ENCODE data around the gene TMEM186. TPM values are rescaled to one million over a fixed set of nuclear protein-coding genes. Genes with fewer than 3 reads are reported as not detected.
A peak's percentile ranks its signal among the peaks of the same experiment; 100 is the strongest.
"Not testable (repeated sequence)": the region's sequence is repeated elsewhere in the genome, so short reads cannot be mapped to it uniquely, and the experiment has no call there.

TMEM186 gene
- total RNA-seq (1 to 10 TPM; 2.4 to 3.5 TPM), total RNA-seq (3.1 to 7.8 reads per million in 2 donors)

DNA sequence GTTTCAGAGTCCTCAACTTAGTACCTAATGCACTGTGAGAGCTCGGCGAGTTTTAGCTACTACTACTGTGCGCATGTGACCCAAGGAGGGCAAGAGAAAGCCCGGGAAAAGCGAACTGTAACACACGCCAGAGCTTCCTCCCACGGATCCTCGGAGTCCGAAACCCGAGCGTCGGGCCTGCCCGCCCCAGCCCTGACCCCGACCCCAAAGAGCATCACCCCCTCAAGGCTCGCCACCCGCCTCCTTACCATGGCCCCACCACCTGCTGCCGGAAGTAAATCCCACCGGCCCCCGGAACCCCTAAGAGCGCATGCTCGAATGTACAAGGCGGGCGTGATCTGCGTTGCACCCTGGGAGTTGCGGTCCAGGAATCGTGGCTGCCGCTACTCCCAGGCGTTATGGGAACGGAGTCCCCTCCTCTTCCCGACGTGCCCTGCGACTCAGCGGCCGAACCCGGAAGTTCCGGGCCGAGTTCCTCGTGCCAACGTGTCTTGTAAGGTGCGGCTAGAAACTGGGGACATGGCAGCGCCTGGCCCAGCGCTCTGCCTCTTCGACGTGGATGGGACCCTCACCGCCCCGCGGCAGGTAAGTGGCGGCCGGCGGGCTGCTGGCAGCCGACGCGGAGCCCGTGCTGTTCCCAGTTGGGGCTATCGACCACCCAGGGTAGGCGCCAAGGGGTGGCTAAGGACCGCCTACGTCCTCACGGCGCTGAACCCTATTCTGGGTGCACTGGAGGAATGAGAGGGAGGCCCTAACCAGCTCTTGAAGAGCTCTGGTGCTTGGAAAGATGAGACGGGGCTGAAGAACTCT lies at the start of gene TMEM186, which contains the start of gene PMM2:
TSS of gene TMEM186 (minus strand) at position 276 of the 810 bp plus-strand sequence. CDS start at position 251, 25 bp downstream.
TSS of gene PMM2 (plus strand) at position 476 of the 810 bp plus-strand sequence. CDS start at position 520, 44 bp downstream.
- H3K9me3 ChIP-seq (ENCODE audit: control insufficient read depth, low read length, poor library complexity, severe bottlenecking): no peaks in the 10 kb centered on the region
- Mint-ChIP-seq H3K4me3 (peak within 1 kb of the TSS; percentile 92), H3K27ac (peak within 1 kb of the TSS; percentile 94), H3K36me3 (ENCODE audit: low read depth) (no peaks in the 10 kb centered on the region), H3K4me1 (peaks cover 24% of the 10 kb centered on the region), H3K27me3 (no peaks in the 10 kb centered on the region)
- ATAC-seq: peak; percentile 97
- DNase-seq: peak; percentile 88 to 93 (median 89)

- DNase-seq (no peak), ATAC-seq (no peak)
- H3K9me3 ChIP-seq (ENCODE audit: control insufficient read depth, low read length, poor library complexity, severe bottlenecking): no peaks in the 10 kb centered on the region
- H3K27ac Mint-ChIP-seq: no peak overlapping the region
- peaks cover 44% of the 10 kb centered on the region for H3K4me1 Mint-ChIP-seq
- H3K36me3 Mint-ChIP-seq (ENCODE audit: low read depth): peaks cover 4% of the 10 kb centered on the region
- no peaks in the 10 kb centered on the region for H3K27me3 Mint-ChIP-seq
- no peak overlapping the region for H3K4me3 Mint-ChIP-seq
Measured at GRCh38 chr16:8847145-8847544, 49.7 kb upstream of the TMEM186 start.

DNA sequence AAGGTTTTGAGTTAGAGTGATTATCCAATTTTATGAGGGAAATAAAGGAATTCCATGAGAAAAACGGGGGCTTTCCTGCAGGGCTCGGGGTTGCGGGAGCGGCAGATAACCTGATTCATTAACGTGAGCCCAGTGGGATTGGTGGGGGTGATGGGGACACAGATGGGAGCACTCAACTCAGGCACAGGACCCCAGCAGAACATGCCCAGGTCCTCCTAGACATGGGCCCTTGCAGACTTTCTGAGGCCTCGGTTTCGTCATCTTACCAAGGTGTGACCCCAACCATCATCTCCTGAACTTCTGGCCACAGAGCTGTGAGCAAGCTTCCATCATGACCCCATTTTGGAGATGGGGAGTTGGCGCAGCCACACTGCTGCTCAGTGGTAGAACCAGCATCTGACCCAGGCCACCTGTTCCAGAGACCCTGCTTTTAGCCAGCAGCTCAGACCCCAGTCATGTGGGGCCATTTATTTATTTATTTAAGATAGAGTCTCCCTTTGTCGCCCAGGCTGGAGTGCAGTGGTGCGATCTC lies 49.0 kb upstream of the TMEM186 start:
- ATAC-seq (no peak), DNase-seq (no peak)
- peaks cover 45% of the 10 kb centered on the region for H3K4me1 Mint-ChIP-seq
- no peaks in the 10 kb centered on the region for H3K9me3 ChIP-seq (ENCODE audit: control insufficient read depth, low read length, poor library complexity, severe bottlenecking)
- no peak overlapping the region for H3K4me3 Mint-ChIP-seq
- no peak overlapping the region for H3K27ac Mint-ChIP-seq
- no peaks in the 10 kb centered on the region for H3K27me3 Mint-ChIP-seq
- peaks cover 6% of the 10 kb centered on the region for H3K36me3 Mint-ChIP-seq (ENCODE audit: low read depth)

DNA sequence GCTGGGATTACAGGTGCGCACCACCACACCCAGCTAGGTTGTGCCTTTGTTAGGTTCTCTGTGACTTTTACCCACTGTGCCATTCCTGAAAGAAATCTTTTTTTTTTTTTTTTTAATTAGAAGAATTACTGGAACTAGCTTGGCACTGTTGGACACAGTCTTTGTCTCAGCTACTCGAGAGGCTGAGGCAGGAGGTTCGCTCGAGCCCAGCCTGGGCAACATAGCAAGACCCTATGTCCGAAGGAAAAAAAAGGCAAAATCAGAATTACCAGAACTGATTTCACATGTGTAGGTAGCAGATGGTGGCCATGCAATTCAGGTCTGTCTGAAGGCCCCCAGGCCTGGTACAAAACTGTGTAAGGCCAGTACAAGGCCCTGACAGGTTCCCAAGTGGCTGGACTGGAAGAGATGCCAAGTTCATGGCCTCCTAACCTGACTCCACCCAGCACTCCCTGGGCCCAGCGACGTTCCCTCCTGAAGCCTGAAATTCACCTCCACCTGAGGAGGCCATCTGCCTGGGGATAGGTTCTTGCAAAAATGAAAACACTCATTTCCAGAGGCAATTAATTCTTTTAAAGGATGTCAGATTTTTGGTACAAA lies 48.4 kb upstream of the TMEM186 start:
- Mint-ChIP-seq H3K4me1 (peaks cover 41% of the 10 kb centered on the region), H3K27ac (peak overlapping the region; percentile 14), H3K27me3 (no peaks in the 10 kb centered on the region), H3K36me3 (ENCODE audit: low read depth) (peaks cover 6% of the 10 kb centered on the region), H3K4me3 (no peak overlapping the region)
- no peaks in the 10 kb centered on the region for H3K9me3 ChIP-seq (ENCODE audit: control insufficient read depth, low read length, poor library complexity, severe bottlenecking)
- DNase-seq (no peak), ATAC-seq (no peak)

- Mint-ChIP-seq H3K27ac (peak overlapping the region; percentile 84), H3K4me3 (peak overlapping the region; percentile 55), H3K4me1 (peaks cover 28% of the 10 kb centered on the region)
- H3K9me3 ChIP-seq (ENCODE audit: control insufficient read depth, low read length, poor library complexity, severe bottlenecking); H3K27me3 Mint-ChIP-seq; H3K36me3 Mint-ChIP-seq (ENCODE audit: low read depth); DNase-seq; ATAC-seq: not testable (repeated sequence)
Measured at GRCh38 chr16:8843296-8843695, 45.9 kb upstream of the TMEM186 start.

DNA sequence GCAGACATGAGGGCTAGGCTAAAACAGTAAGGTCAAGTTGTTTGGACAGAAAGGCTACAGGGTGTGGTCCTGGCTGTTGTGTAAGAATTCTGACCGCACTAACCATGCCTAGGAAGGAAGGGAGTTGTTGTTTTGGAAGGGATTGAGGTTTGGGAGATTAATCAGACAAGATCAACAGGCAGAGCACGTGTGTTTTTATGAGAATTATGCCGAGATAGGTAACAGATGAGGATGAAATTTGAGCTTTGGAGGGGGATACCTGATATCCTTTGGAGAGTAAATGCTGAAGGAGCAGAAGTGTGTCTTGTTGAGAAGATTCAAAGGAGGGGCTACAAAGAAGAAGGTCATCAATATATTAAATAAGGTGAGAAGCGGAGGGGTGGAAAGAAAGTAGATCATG lies 44.6 kb upstream of the TMEM186 start:
- not testable (repeated sequence) for H3K9me3 ChIP-seq (ENCODE audit: control insufficient read depth, low read length, poor library complexity, severe bottlenecking); H3K36me3 Mint-ChIP-seq (ENCODE audit: low read depth); ATAC-seq; DNase-seq; H3K27me3 Mint-ChIP-seq
- Mint-ChIP-seq H3K27ac (peak overlapping the region; percentile 84), H3K4me3 (peak overlapping the region; percentile 66), H3K4me1 (peaks cover 28% of the 10 kb centered on the region)

DNA sequence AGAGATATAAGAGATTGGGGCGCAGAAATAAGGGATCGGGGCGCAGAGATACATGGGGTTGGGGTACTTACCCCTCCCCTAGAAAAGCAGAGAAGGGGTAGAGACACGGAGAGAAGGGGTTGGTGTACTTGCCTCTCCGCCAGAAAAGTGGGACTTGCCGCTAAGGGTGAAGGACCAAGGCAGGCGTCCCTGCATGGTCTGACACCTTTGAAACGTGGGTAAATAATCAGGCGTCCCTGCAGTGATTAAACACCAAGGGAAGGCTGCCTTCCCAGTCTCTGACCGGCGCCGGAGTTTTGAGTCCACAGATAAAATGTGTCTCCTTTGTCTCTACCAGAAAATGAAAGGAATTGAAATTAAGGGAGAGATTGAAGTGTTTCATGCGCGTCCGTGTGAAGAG lies 40.2 kb upstream of the TMEM186 start:
- H3K4me3 Mint-ChIP-seq; H3K27me3 Mint-ChIP-seq; DNase-seq; H3K27ac Mint-ChIP-seq; ATAC-seq; H3K36me3 Mint-ChIP-seq (ENCODE audit: low read depth); H3K9me3 ChIP-seq (ENCODE audit: control insufficient read depth, low read length, poor library complexity, severe bottlenecking): not testable (repeated sequence)
- H3K4me1 Mint-ChIP-seq: peaks cover 21% of the 10 kb centered on the region

DNA sequence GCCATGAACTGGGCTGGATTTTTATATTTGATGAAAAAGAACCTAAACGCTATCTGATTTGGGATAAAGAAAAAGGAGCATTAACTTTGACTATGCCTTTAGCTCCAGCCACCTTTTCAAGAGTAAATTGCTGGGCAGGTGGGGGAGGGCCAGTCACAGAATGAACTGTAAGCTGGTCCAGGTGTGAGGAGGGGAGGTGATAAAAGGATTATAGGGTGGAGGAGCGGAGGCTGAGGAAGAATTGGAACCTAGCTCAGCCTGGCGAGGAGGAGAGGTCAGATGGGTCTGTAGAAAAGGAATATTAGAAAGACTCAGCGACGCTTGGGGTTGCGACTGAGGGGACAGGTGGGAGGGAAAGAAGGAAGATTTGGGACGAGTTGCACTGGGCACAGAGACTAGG lies 39.4 kb upstream of the TMEM186 start:
- H3K27me3 Mint-ChIP-seq; DNase-seq; H3K27ac Mint-ChIP-seq; ATAC-seq; H3K4me3 Mint-ChIP-seq; H3K36me3 Mint-ChIP-seq (ENCODE audit: low read depth); H3K9me3 ChIP-seq (ENCODE audit: control insufficient read depth, low read length, poor library complexity, severe bottlenecking): not testable (repeated sequence)
- H3K4me1 Mint-ChIP-seq: peaks cover 15% of the 10 kb centered on the region

GRCh38 chr16:8832717-8833105 lies 35.3 kb upstream of the TMEM186 start:
- H3K27me3 Mint-ChIP-seq: no peaks in the 10 kb centered on the region
- H3K27ac Mint-ChIP-seq: peak overlapping the region; percentile 61
- H3K4me3 Mint-ChIP-seq: no peak overlapping the region
- H3K4me1 Mint-ChIP-seq: peaks cover 15% of the 10 kb centered on the region
- DNase-seq: no peak
- H3K9me3 ChIP-seq (ENCODE audit: control insufficient read depth, low read length, poor library complexity, severe bottlenecking): no peaks in the 10 kb centered on the region
- peaks cover 5% of the 10 kb centered on the region for H3K36me3 Mint-ChIP-seq (ENCODE audit: low read depth)
- ATAC-seq: no peak

GRCh38 chr16:8831871-8832716 lies 34.7 kb upstream of the TMEM186 start:
- H3K36me3 Mint-ChIP-seq (ENCODE audit: low read depth): peaks cover 5% of the 10 kb centered on the region
- H3K4me3 Mint-ChIP-seq: no peak overlapping the region
- no peaks in the 10 kb centered on the region for H3K9me3 ChIP-seq (ENCODE audit: control insufficient read depth, low read length, poor library complexity, severe bottlenecking)
- H3K27ac Mint-ChIP-seq: peak overlapping the region; percentile 61
- no peaks in the 10 kb centered on the region for H3K27me3 Mint-ChIP-seq
- peaks cover 15% of the 10 kb centered on the region for H3K4me1 Mint-ChIP-seq
- ATAC-seq (no peak), DNase-seq (no peak)

DNA sequence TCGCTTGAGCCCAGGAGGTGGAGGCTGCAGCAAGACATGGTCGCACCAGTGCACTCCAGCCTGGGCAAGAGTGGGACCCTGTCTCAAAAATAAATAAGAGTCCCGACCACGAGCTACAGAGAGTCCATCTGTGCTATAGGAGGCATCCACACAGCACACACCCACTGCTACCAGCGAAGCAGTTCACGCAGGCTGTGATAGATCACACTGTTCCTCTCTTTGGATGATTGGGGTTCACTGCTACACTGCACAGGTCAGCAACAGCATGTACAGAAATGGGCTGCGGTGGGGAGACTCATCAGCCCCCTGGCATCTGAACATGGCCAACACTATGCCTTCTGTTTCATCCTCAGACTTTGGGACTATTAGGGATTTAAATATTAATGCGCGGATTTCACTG lies 34.0 kb upstream of the TMEM186 start:
- no peaks in the 10 kb centered on the region for H3K9me3 ChIP-seq (ENCODE audit: control insufficient read depth, low read length, poor library complexity, severe bottlenecking)

GRCh38 chr16:8828541-8829165 lies 31.2 kb upstream of the TMEM186 start:
- Mint-ChIP-seq H3K27ac (peak overlapping the region; percentile 73), H3K27me3 (no peaks in the 10 kb centered on the region), H3K36me3 (ENCODE audit: low read depth) (peaks cover 5% of the 10 kb centered on the region), H3K4me1 (peaks cover 10% of the 10 kb centered on the region), H3K4me3 (no peak overlapping the region)
- no peak for DNase-seq
- H3K9me3 ChIP-seq (ENCODE audit: control insufficient read depth, low read length, poor library complexity, severe bottlenecking): no peaks in the 10 kb centered on the region
- ATAC-seq: no peak

More for the DNA sequence above, 34.0 kb upstream of the TMEM186 start:
- DNase-seq (no peak), ATAC-seq (no peak)
- Mint-ChIP-seq H3K36me3 (ENCODE audit: low read depth) (peaks cover 5% of the 10 kb centered on the region), H3K27me3 (no peaks in the 10 kb centered on the region), H3K27ac (no peak overlapping the region), H3K4me1 (peaks cover 15% of the 10 kb centered on the region), H3K4me3 (no peak overlapping the region)
